Upper lobe of left lung (tissue), 4 donors: ENCODE measurements around the gene POMGNT1.

Experiments used
- CTCF ChIP-seq, 6 experiments: fragments of 450-650 bp in 4 of 6; fragments of 200-600 bp in 2 of 6; sonication (generic) in 2 of 6; IDR thresholded peaks; one replicate each; pipeline ENCODE4 v1.5.1; 2016 to 2019; ENCODE audit warnings: antibody characterized with exemption in 6 of 6
- POLR2A ChIP-seq, 4 donors: fragments of 450-650 bp; IDR thresholded peaks; one replicate each; pipeline ENCODE4 v1.5.1; 2016 to 2017; ENCODE audit warnings: antibody characterized with exemption in 4 of 4, mild to moderate bottlenecking in 2 of 4

DNA sequence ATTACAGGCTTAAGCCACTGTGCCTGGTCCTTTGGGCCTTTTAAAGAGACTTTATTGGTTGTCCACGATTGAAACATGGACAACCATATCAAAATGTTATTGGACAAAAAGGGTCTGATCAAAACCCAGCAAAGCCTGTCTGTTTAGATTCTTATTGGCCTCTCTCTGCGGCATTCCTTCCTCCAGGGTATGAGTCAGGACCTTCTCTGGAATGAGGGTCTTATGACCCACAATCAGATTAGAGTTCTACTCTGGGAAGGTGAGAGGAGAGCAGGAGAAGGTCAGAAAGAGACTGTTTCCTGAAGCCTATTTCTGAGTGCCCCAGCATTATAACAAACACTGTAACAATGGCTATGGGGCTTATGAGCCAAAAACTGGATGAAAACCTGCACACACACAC, 12.8 kb upstream of the POMGNT1 start:
- TF ChIP-seq CTCF (IDR thresholded peaks at IDR 0.05) (no peak), POLR2A (IDR thresholded peaks at IDR 0.05) (no peak)
